ENCODE measurements around the gene ZHX3. TPM values are rescaled to one million over a fixed set of nuclear protein-coding genes. Genes with fewer than 3 reads are reported as not detected.

ZHX3 gene
- total and polyA plus RNA-seq, 2 of the 13 experiments (the other 11 are each of a cell fraction or from before 2014, with no cell fraction given): 8.4 to 11.7 TPM

DNA sequence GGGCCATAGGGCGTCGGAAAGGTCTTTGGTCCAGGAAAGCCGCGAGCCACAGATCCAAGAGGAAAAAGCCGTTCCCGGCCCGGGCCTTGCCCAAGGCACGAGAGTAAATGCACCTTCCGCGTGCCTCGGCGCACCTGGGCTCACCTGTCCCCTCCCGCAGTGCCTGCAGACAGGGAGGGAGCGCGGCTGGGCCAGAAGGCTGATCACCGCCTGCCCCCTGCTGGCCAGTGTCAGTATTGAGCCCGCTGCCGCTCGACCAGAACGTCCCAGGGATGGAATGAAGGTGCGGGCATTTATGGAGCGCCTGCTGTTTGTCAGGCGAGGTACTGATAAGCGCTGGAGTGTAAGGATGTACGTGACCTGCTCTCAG, 22.4 kb upstream of the ZHX3 start (continued):
- TF ChIP-seq ZBTB14 (CRISPR knock-in tag; IDR thresholded peaks at IDR 0.05) (0 out of 2 replicates have a peak, but pooled peaks have one; percentile 4), ZNF850 (CRISPR knock-in tag; conservative IDR thresholded peaks at IDR 0.05) (no peak), POLR2G (IDR thresholded peaks at IDR 0.05; ENCODE audit: low read depth, low read length) (no peak), KLF15 (CRISPR knock-in tag; IDR thresholded peaks at IDR 0.05; ENCODE audit: borderline replicate concordance) (no peak), ZNF883 (CRISPR knock-in tag; IDR thresholded peaks at IDR 0.05; ENCODE audit: not compliant biosample characterization) (peak; percentile 22), ZNF343 (CRISPR knock-in tag; IDR thresholded peaks at IDR 0.05) (no peak), HNRNPK (IDR thresholded peaks at IDR 0.05; ENCODE audit: low read depth, low read length, poor library complexity, severe bottlenecking) (no peak), ZNF280D (CRISPR knock-in tag; IDR thresholded peaks at IDR 0.05) (peak; percentile 97), U2AF1 (optimal IDR thresholded peaks at IDR 0.05; ENCODE audit: low read depth, low read length) (peak; percentile 90), ETV6 (CRISPR knock-in tag; conservative IDR thresholded peaks at IDR 0.05) (no peak; the same call in 1 of the 2 replicates), MXD4 (CRISPR knock-in tag; IDR thresholded peaks at IDR 0.05) (0 out of 2 replicates have a peak, but pooled peaks have one; percentile 69), KDM1A (CRISPR knock-in tag; IDR thresholded peaks at IDR 0.05) (peak; percentile 91), ZNF678 (CRISPR knock-in tag; IDR thresholded peaks at IDR 0.05) (0 out of 2 replicates have a peak, but pooled peaks have one; percentile 21), UBTF (CRISPR knock-in tag; IDR thresholded peaks at IDR 0.05) (peak; percentile 74; the same call in 1 of the 2 replicates), ZNF704 (CRISPR knock-in tag; IDR thresholded peaks at IDR 0.05; ENCODE audit: borderline replicate concordance) (no peak), GTF3A (CRISPR knock-in tag; conservative IDR thresholded peaks at IDR 0.05) (no peak)
- TF ChIP-seq, protein P1, sequence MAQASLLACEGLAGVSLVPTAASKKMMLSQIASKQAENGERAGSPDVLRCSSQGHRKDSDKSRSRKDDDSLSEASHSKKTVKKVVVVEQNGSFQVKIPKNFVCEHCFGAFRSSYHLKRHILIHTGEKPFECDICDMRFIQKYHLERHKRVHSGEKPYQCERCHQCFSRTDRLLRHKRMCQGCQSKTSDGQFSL (CRISPR knock-in tag; IDR thresholded peaks at IDR 0.05): no peak
- TF ChIP-seq, protein P2, sequence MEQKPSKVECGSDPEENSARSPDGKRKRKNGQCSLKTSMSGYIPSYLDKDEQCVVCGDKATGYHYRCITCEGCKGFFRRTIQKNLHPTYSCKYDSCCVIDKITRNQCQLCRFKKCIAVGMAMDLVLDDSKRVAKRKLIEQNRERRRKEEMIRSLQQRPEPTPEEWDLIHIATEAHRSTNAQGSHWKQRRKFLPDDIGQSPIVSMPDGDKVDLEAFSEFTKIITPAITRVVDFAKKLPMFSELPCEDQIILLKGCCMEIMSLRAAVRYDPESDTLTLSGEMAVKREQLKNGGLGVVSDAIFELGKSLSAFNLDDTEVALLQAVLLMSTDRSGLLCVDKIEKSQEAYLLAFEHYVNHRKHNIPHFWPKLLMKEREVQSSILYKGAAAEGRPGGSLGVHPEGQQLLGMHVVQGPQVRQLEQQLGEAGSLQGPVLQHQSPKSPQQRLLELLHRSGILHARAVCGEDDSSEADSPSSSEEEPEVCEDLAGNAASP (CRISPR knock-in tag; IDR thresholded peaks at IDR 0.05; ENCODE audit: borderline replicate concordance): 0 out of 2 replicates have a peak, but pooled peaks have one; percentile 76
